Keratinocyte (primary cell): ENCODE measurements around the gene TSC22D4. TPM values are rescaled to one million over a fixed set of nuclear protein-coding genes. Genes with fewer than 3 reads are reported as not detected.

Experiments used
- DNase-seq: peaks from one replicate; pipeline ENCODE4 v3.0.0-alpha.2; 2011; ENCODE audit warnings: low read depth, missing footprints, low spot score
- FAIRE-seq: peaks from 2 replicates; lab custom pipeline; 2011; peaks lifted over from hg19 to GRCh38; lab: Jason Lieb, UNC
- H2AFZ ChIP-seq: 2 replicates; pipeline ENCODE4 v1.6.0; 2012; ENCODE audit warnings: low read length, control low read depth, inconsistent platforms; ENCODE audit not compliant: control insufficient read depth
- H3K27ac ChIP-seq: 2 replicates; pipeline ENCODE4 v1.5.1; 2011; ENCODE audit warnings: low read length; ENCODE audit not compliant: control insufficient read depth, insufficient read depth
- H3K27me3 ChIP-seq: 3 replicates; pipeline ENCODE4 v1.6.0; 2011; ENCODE audit warnings: low read length; ENCODE audit not compliant: control insufficient read depth, insufficient read depth; ENCODE audit errors: extremely low read depth
- H3K36me3 ChIP-seq, 2 experiments: 2 replicates in 1 of 2; 3 replicates in 1 of 2; pipeline ENCODE4 v1.5.1; 2011; ENCODE audit warnings: low read length in 2 of 2, mild to moderate bottlenecking in 1 of 2; ENCODE audit not compliant: control insufficient read depth in 2 of 2, insufficient read depth in 2 of 2; ENCODE audit errors: extremely low read depth in 1 of 2
- H3K4me1 ChIP-seq: 3 replicates; pipeline ENCODE4 v1.5.1; 2011; ENCODE audit warnings: low read length; ENCODE audit not compliant: control insufficient read depth, insufficient read depth; ENCODE audit errors: extremely low read depth
- H3K4me2 ChIP-seq: 3 replicates; pipeline ENCODE4 v1.6.0; 2011; ENCODE audit warnings: low read depth, low read length; ENCODE audit not compliant: control insufficient read depth, insufficient read depth; ENCODE audit errors: extremely low read depth
- H3K4me3 ChIP-seq, 3 experiments: fragments of 200-600 bp in 1 of 3; sonication (generic) in 1 of 3; 2 replicates in 2 of 3; 3 replicates in 1 of 3; pipeline ENCODE4 v1.5.1; 2011 to 2016; ENCODE audit warnings: low read length in 3 of 3, mild to moderate bottlenecking in 3 of 3, control low read depth in 2 of 3, inconsistent platforms in 1 of 3, low read depth in 1 of 3, mixed read lengths in 1 of 3, mixed run types in 1 of 3, moderate library complexity in 1 of 3; ENCODE audit not compliant: control insufficient read depth in 2 of 3, insufficient read depth in 2 of 3; ENCODE audit errors: extremely low read depth in 1 of 3
- H3K79me2 ChIP-seq: 2 replicates; pipeline ENCODE4 v1.6.0; 2012; ENCODE audit warnings: low read length; ENCODE audit not compliant: control insufficient read depth, insufficient read depth
- H3K9ac ChIP-seq: 3 replicates; pipeline ENCODE4 v1.6.0; 2011; ENCODE audit warnings: low read length; ENCODE audit not compliant: control insufficient read depth, insufficient read depth; ENCODE audit errors: extremely low read depth
- H3K9me1 ChIP-seq: 3 replicates; pipeline ENCODE4 v1.6.0; 2011; ENCODE audit warnings: low read length; ENCODE audit not compliant: control insufficient read depth, insufficient read depth; ENCODE audit errors: extremely low read depth
- H3K9me3 ChIP-seq: 2 replicates; pipeline ENCODE4 v1.5.1; 2012; ENCODE audit warnings: low read depth, low read length; ENCODE audit not compliant: control insufficient read depth
- H4K20me1 ChIP-seq: 3 replicates; pipeline ENCODE4 v1.6.0; 2011; ENCODE audit warnings: low read length; ENCODE audit not compliant: control insufficient read depth, insufficient read depth; ENCODE audit errors: extremely low read depth
- CTCF ChIP-seq, 3 experiments: IDR thresholded peaks in 1 of 3; conservative IDR thresholded peaks in 1 of 3; optimal IDR thresholded peaks in 1 of 3; 2 replicates in 2 of 3; 3 replicates in 1 of 3; pipeline versions ENCODE3 to v1.5.1; 2011; ENCODE audit warnings: low read length in 3 of 3, mild to moderate bottlenecking in 3 of 3, moderate library complexity in 2 of 3, control low read depth in 1 of 3, inconsistent platforms in 1 of 3; ENCODE audit not compliant: insufficient read depth in 2 of 3; ENCODE audit errors: extremely low read depth in 1 of 3
- EZH2 ChIP-seq: IDR thresholded peaks from one replicate; pipeline ENCODE4 v1.6.1; 2012; ENCODE audit warnings: inconsistent platforms, mild to moderate bottlenecking, low read length, moderate library complexity
- dilution Hi-C: fragments of 300-500 bp; cut with MboI; formaldehyde crosslinking; loops from one replicate; pipeline ENCODE4 v1.7.0; 2020; ENCODE audit warnings: low sequenced_read_pairs; ENCODE audit not compliant: extremely low pct_ligation_motif_present
- polyA plus RNA-seq, 5 experiments: library from polyadenylated mRNA; depleted of rRNA in 3 of 5; stranded (reverse) in 3 of 5; stranded (forward) in 1 of 5; unstranded in 1 of 5; fragments of >200 nt; gene quantifications; 1 replicate in 1 of 5; 2 replicates in 3 of 5; 3 replicates in 1 of 5; pipeline versions ENCODE4 v1.2.1 to v1.2.3, GENCODE V29; 2011 to 2012; ENCODE audit warnings: missing spikeins in 2 of 5, low read depth in 1 of 5, low replicate concordance in 1 of 5

TSC22D4 gene
- polyA plus RNA-seq, 1 donor (not counting 4 experiments of a cell fraction or from before 2014, with no cell fraction given): 8.4 TPM

GRCh38 chr7:100466653-100467605 is 12.1 kb downstream of the TSC22D4 start:
- no peaks in the 10 kb centered on the region for H3K9me1 ChIP-seq
- H3K4me3 ChIP-seq: no peak overlapping the region
- no peaks in the 10 kb centered on the region for H3K79me2 ChIP-seq
- H3K27ac ChIP-seq: no peak overlapping the region
- H2AFZ ChIP-seq: no peak overlapping the region
- TF ChIP-seq EZH2 (no peak), CTCF (optimal IDR thresholded peaks at IDR 0.05 in 1 of 3, IDR thresholded peaks at IDR 0.05 in 1 of 3, conservative IDR thresholded peaks at IDR 0.05 in 1 of 3; ENCODE audit: extremely low read depth in 1 of 3, insufficient read depth in 2 of 3, low read length in 3 of 3) (no peak)
- H3K36me3 ChIP-seq: peaks cover 11 to 17% of the 10 kb centered on the region in 2 experiments
- no peak overlapping the region for H3K9ac ChIP-seq
- H3K9me3 ChIP-seq: no peaks in the 10 kb centered on the region
- H3K27me3 ChIP-seq: no peaks in the 10 kb centered on the region
- DNase-seq (no peak), FAIRE-seq (no peak)
- H3K4me1 ChIP-seq: no peaks in the 10 kb centered on the region
- no peaks in the 10 kb centered on the region for H4K20me1 ChIP-seq
- dilution Hi-C loops: no loop called here
- no peak overlapping the region for H3K4me2 ChIP-seq

GRCh38 chr7:100465702-100466311 is 13.2 kb downstream of the TSC22D4 start:
- H2AFZ ChIP-seq: no peak overlapping the region
- no peak for FAIRE-seq

More at GRCh38 chr7:100465702-100466311, 13.2 kb downstream of the TSC22D4 start:
- Histone ChIP-seq H3K27ac (no peak overlapping the region), H3K9me1 (no peaks in the 10 kb centered on the region), H3K79me2 (no peaks in the 10 kb centered on the region), H3K4me1 (no peaks in the 10 kb centered on the region), H3K27me3 (no peaks in the 10 kb centered on the region), H4K20me1 (no peaks in the 10 kb centered on the region), H3K9me3 (no peaks in the 10 kb centered on the region), H3K9ac (no peak overlapping the region), H3K4me2 (no peak overlapping the region), H3K4me3 (no peak overlapping the region), H3K36me3 (peaks cover 11 to 18% of the 10 kb centered on the region in 2 experiments)
- no peak for DNase-seq
- dilution Hi-C loops: no loop called here
- TF ChIP-seq EZH2 (no peak), CTCF (optimal IDR thresholded peaks at IDR 0.05 in 1 of 3, IDR thresholded peaks at IDR 0.05 in 1 of 3, conservative IDR thresholded peaks at IDR 0.05 in 1 of 3; ENCODE audit: extremely low read depth in 1 of 3, insufficient read depth in 2 of 3, low read length in 3 of 3) (peak; percentile 20 to 57 (median 43))
